Peyer's patch (tissue), 4 donors: ENCODE data around the gene CASZ1.

Source experiments
- POLR2A ChIP-seq, 2 donors: fragments of 450-650 bp; IDR thresholded peaks; one replicate each; pipeline ENCODE4 v1.5.1; 2017; ENCODE audit warnings: antibody characterized with exemption in 2 of 2, mild to moderate bottlenecking in 2 of 2, moderate library complexity in 2 of 2
- TF ChIP-seq, protein P1 (sequence below), 6 experiments: fragments of 450-650 bp in 4 of 6; fragments of 200-600 bp in 2 of 6; sonication (generic) in 1 of 6; IDR thresholded peaks; one replicate each; pipeline ENCODE4 v1.5.1; 2017 to 2019; ENCODE audit warnings: antibody characterized with exemption in 6 of 6, mild to moderate bottlenecking in 3 of 6, moderate library complexity in 1 of 6

DNA sequence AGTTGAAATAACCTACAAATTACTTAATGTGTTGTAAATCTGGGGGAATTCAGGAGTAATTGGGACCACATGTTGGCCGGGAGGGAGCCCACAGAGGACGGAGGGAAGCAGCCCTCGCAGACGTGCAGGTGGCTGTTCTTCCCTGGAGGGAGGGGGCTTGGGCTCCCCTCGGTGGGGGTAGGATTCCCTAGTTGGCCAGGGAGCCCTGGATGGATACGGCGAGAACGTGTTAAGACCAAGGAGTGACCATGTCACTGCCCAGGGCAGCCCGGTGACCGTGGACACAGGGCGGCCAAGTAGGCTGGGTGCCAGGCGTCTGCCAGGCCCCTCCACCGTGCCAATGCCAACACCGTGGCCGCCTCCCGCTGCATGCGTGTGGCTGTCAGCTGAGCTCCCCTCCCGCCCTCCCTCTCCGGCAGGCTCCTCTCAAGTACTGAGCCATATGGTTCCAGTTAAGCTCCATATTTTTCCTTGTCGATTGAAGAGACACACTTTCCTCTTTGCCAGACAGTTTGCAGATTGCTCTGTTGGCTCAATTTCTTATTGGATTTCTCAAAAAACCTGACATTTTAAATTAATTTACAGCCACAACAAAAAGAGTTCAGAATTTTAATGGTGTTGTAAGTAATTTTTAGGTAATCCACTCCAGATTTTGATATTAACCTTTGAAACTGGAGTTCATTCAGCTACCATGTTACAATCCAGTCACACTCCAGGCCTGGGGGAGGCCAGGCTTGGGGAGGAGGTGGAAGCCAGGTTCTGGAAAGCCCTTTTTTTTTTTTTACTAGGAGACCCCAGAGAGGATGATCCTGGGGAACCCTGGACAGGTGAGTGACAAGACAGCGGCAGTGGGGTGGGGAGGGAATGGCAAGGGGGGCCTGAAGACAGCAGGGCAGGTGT, 71.2 kb downstream of the CASZ1 start:
- TF ChIP-seq, protein P1, sequence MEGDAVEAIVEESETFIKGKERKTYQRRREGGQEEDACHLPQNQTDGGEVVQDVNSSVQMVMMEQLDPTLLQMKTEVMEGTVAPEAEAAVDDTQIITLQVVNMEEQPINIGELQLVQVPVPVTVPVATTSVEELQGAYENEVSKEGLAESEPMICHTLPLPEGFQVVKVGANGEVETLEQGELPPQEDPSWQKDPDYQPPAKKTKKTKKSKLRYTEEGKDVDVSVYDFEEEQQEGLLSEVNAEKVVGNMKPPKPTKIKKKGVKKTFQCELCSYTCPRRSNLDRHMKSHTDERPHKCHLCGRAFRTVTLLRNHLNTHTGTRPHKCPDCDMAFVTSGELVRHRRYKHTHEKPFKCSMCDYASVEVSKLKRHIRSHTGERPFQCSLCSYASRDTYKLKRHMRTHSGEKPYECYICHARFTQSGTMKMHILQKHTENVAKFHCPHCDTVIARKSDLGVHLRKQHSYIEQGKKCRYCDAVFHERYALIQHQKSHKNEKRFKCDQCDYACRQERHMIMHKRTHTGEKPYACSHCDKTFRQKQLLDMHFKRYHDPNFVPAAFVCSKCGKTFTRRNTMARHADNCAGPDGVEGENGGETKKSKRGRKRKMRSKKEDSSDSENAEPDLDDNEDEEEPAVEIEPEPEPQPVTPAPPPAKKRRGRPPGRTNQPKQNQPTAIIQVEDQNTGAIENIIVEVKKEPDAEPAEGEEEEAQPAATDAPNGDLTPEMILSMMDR (IDR thresholded peaks at IDR 0.05), result no peak
- TF ChIP-seq POLR2A (IDR thresholded peaks at IDR 0.05), result no peak
